Neural crest cell (in vitro differentiated cells): ENCODE measurements around the gene BCL6. TPM values are rescaled to one million over a fixed set of nuclear protein-coding genes. Genes with fewer than 3 reads are reported as not detected.

Experiments used
- DNase-seq: peaks from one replicate; pipeline ENCODE4 v3.0.0; 2021; ENCODE audit warnings: low read depth, mixed read lengths, low spot score
- H3K27ac Mint-ChIP-seq: one replicate; pipeline ENCODE4 v1.8.0; 2021; ENCODE audit warnings: mild to moderate bottlenecking, mixed read lengths; ENCODE audit not compliant: unreplicated experiment
- H3K27me3 Mint-ChIP-seq: 2 replicates; pipeline ENCODE4 v1.8.0; 2021; ENCODE audit warnings: low read depth, mild to moderate bottlenecking, mixed read lengths
- H3K36me3 Mint-ChIP-seq: 2 replicates; pipeline ENCODE4 v1.8.0; 2021; ENCODE audit warnings: low read depth, mild to moderate bottlenecking, mixed read lengths
- H3K4me1 Mint-ChIP-seq: 2 replicates; pipeline ENCODE4 v1.8.0; 2021; ENCODE audit warnings: mixed read lengths
- H3K4me3 Mint-ChIP-seq: one replicate; pipeline ENCODE4 v1.8.0; 2021; ENCODE audit warnings: mild to moderate bottlenecking, mixed read lengths
- H3K9me3 Mint-ChIP-seq: 2 replicates; pipeline ENCODE4 v1.8.0; 2021; ENCODE audit warnings: mixed read lengths
- CTCF ChIP-seq: fragments of 200-600 bp; sonication (generic); conservative IDR thresholded peaks from 2 replicates; pipeline ENCODE4 v1.5.0; 2021; ENCODE audit warnings: antibody characterized with exemption, mild to moderate bottlenecking
- total RNA-seq: library from RNA; stranded (reverse); gene quantifications from 2 replicates; pipeline ENCODE4 v1.2.1, GENCODE V29; 2021

Gene BCL6
- total RNA-seq, 1 donor from 2014 or later = 6.4 TPM

DNA sequence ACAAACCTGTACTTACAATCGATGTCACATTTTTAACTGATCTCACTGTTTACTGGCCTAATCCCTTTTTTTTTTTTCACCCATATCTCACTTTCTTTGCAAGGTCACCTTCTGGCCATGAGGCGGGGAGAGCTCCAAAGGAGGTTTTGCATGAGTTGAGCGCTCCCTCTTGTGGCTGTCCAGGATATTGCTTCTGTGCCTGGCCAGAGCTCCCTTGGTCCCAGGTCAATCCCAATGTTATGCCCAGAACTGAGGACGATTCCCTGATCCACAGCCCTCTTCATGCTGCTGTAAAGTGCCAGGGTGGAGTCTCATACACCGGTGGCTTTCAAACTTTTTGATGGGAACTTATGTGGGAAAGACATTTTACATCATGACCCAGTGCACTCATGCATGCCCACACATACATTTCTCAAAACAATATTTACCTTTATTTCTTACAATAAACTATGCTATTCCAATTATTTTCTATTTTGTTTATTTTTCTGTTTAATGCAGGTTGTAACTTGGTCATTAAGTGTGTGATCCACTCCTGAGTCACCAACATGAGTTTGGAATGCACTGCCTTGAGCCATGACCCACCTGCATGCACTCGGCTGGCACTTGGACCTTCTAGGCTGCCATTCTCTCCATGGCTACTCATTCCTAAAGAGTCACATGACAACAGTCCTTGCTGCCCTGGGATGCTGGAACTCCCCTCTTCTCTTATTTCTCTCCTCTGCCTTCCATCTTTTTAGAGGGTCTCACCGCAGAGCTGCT, 65.5 kb downstream of the BCL6 start:
- Mint-ChIP-seq H3K27ac (peak overlapping the region; percentile 7), H3K36me3 (no peaks in the 10 kb centered on the region), H3K27me3 (peaks cover 48% of the 10 kb centered on the region), H3K9me3 (no peaks in the 10 kb centered on the region), H3K4me3 (no peak overlapping the region), H3K4me1 (peaks cover 5% of the 10 kb centered on the region)
- peak; percentile 88 for DNase-seq
- TF ChIP-seq CTCF = peak; percentile 89

DNA sequence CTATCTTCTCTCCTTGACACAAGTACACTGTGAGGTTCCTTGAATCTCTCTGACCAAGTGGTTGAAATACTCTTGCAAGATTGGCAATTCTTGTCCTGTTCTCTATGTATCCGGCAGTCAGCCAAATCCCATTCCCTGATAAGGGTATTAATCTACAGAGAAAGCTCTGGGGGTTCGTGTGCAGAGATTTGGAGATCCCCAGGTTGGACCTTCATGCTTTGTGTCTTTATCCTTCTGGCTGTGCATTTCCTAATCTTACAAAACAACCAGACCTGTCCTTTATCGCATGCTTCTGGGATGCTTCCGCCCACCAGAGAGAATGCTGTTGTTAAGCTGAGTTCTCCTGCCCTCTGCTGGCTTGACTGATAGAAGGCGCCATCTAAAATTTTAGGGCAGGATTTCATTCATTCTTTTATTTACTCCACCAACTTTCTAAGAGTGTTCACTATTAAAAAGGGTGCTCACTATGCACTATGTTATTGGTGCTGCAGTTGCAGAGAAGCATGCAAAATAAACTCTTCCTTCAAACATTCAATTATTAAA, 66.5 kb downstream of the BCL6 start:
- DNase-seq = peak; percentile 47
- H3K4me1 Mint-ChIP-seq = peaks cover 5% of the 10 kb centered on the region
- H3K27me3 Mint-ChIP-seq = peaks cover 52% of the 10 kb centered on the region
- TF ChIP-seq CTCF = peak; percentile 82
- no peaks in the 10 kb centered on the region for H3K36me3 Mint-ChIP-seq
- no peaks in the 10 kb centered on the region for H3K9me3 Mint-ChIP-seq
- H3K27ac Mint-ChIP-seq = no peak overlapping the region
- no peak overlapping the region for H3K4me3 Mint-ChIP-seq

GRCh38 chr3:187677604-187678003, 67.7 kb downstream of the BCL6 start:
- H3K4me1 Mint-ChIP-seq = peaks cover 5% of the 10 kb centered on the region
- H3K9me3 Mint-ChIP-seq = no peaks in the 10 kb centered on the region
- no peaks in the 10 kb centered on the region for H3K36me3 Mint-ChIP-seq
- H3K27me3 Mint-ChIP-seq = peaks cover 55% of the 10 kb centered on the region
- TF ChIP-seq CTCF = no peak
- H3K27ac Mint-ChIP-seq = peak overlapping the region; percentile 23
- no peak for DNase-seq
- no peak overlapping the region for H3K4me3 Mint-ChIP-seq

DNA sequence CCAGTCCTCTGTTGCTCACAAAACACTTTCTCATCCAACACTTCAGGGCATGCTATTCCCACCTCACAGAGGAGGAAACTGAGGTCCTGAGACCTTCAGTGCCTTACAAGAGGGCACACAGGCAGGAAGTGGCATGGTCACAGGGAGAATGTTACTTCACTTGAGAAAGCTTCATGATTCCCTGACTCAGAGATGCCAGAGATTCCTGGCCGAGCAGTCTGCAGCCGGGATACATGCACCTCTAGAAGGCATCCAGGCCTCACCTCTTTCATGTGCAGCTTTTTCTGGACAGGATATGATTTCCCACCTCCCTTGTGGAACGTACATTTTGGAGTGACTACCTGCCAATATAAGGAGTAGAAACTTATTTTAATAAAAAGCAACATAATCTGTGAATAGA, 72.3 kb downstream of the BCL6 start:
- TF ChIP-seq CTCF = no peak
- Mint-ChIP-seq H3K36me3 (no peaks in the 10 kb centered on the region), H3K27ac (no peak overlapping the region), H3K9me3 (no peaks in the 10 kb centered on the region), H3K4me3 (no peak overlapping the region), H3K27me3 (peaks cover 88% of the 10 kb centered on the region), H3K4me1 (peaks cover 13% of the 10 kb centered on the region)
- DNase-seq = no peak

Other genes starting within 250 kb of the BCL6 start
- 4.5 and 4.6 TPM in 2 replicates for gene SST, start 75.1 kb downstream of the BCL6 start, total RNA-seq
- not detected in 2 replicates for gene RTP2, start 42.9 kb downstream of the BCL6 start, total RNA-seq